Panc1 (cell line): Measurements from ENCODE around the gene SERPINF2. TPM values are rescaled to one million over a fixed set of nuclear protein-coding genes. Genes with fewer than 3 reads are reported as not detected.

Source experiments
- ATAC-seq: fragments of 200-7000 bp; cut with Tn5 transposase; 2 replicates; pipeline ENCODE4 v1.9.1; 2020; ENCODE audit warnings: mild to moderate bottlenecking, moderate library complexity
- BruUV-seq: library from RNA; stranded (reverse); fragments of 400-500 nt; replicated peaks from 2 replicates; lab custom pipeline; 2021; lab: Mats Ljungman, UMichigan
- CTCF ChIA-PET: fragments of 300-600 bp; sonication (Branson Sonifier 250); formaldehyde crosslinking; loops from one replicate; lab custom pipeline; 2022; ENCODE audit warnings: antibody characterized with exemption; lab: Charles Lee
- POLR2A ChIA-PET: fragments of 300-600 bp; sonication (Branson Sonifier 250); formaldehyde crosslinking; loops from one replicate; lab custom pipeline; 2022; ENCODE audit warnings: antibody characterized with exemption; lab: Charles Lee
- DNase-seq: peaks from one replicate; pipeline ENCODE4 v3.0.0-alpha.2; 2010; ENCODE audit warnings: low read depth, low spot score
- H3K27ac ChIP-seq: 2 replicates; pipeline ENCODE4 v1.5.1; 2011; ENCODE audit warnings: mild to moderate bottlenecking, low read length, inconsistent platforms
- H3K27me3 ChIP-seq: fragments of 200-500 bp; sonication (Bioruptor generic); 2 replicates; pipeline ENCODE4 v1.6.0; 2014; ENCODE audit warnings: low read length, inconsistent platforms; ENCODE audit not compliant: control insufficient read depth, insufficient read depth
- H3K36me3 ChIP-seq: fragments of 200-500 bp; sonication (Bioruptor generic); 2 replicates; pipeline ENCODE4 v1.5.1; 2014; ENCODE audit warnings: inconsistent platforms, mild to moderate bottlenecking, low read length, moderate library complexity; ENCODE audit not compliant: control insufficient read depth, insufficient read depth
- H3K4me1 ChIP-seq: 2 replicates; pipeline ENCODE4 v1.5.1; 2011; ENCODE audit warnings: inconsistent platforms, mild to moderate bottlenecking, low read length, moderate library complexity; ENCODE audit not compliant: control insufficient read depth, insufficient read depth
- H3K4me3 ChIP-seq, 2 experiments: 2 replicates each; pipeline ENCODE4 v1.5.1; 2011 to 2012; ENCODE audit warnings: low read depth in 2 of 2, low read length in 2 of 2, mild to moderate bottlenecking in 2 of 2, inconsistent platforms in 1 of 2, moderate library complexity in 1 of 2
- H3K9me3 ChIP-seq: fragments of 200-500 bp; sonication (Bioruptor generic); 2 replicates; pipeline ENCODE4 v1.5.1; 2014; ENCODE audit warnings: low read depth, mild to moderate bottlenecking, inconsistent platforms, low read length, moderate library complexity; ENCODE audit not compliant: control insufficient read depth, insufficient read depth
- POLR2AphosphoS5 ChIP-seq: IDR thresholded peaks from 2 replicates; pipeline ENCODE4 v1.6.1; 2012; ENCODE audit warnings: mild to moderate bottlenecking, low read depth, low read length, moderate library complexity
- SIN3A ChIP-seq: IDR thresholded peaks from 2 replicates; pipeline ENCODE4 v1.6.1; 2012; ENCODE audit warnings: low read depth, mild to moderate bottlenecking, low read length, moderate library complexity, borderline replicate concordance; ENCODE audit not compliant: insufficient read depth
- TCF7L2 ChIP-seq: IDR thresholded peaks from 2 replicates; pipeline ENCODE4 v1.6.1; 2011; ENCODE audit warnings: mild to moderate bottlenecking, low read depth, low read length, inconsistent platforms
- in situ Hi-C: cut with HindIII; loops from 2 replicates; pipeline ENCODE4 v1.10.0; 2016; ENCODE audit warnings: low sequenced_read_pairs, low pct_unique_long_range_greater_than_20kb
- intact Hi-C: fragments of 100-400 bp; cut with micrococcal nuclease; formaldehyde crosslinking; loops from one replicate; pipeline ENCODE4 v1.10.0; 2022; ENCODE audit not compliant: unreplicated experiment
- total RNA-seq: library from RNA; stranded (reverse); gene quantifications from one replicate; pipeline ENCODE4 v1.2.1, GENCODE V29; 2021; ENCODE audit not compliant: unreplicated experiment
- TF ChIP-seq, protein P1 (sequence below), 2 experiments: IDR thresholded peaks; 2 replicates each; pipeline ENCODE4 v1.6.1; 2011 to 2012; ENCODE audit warnings: low read depth in 2 of 2, control low read depth in 1 of 2, low read length in 1 of 2, mild to moderate bottlenecking in 1 of 2, moderate library complexity in 1 of 2; ENCODE audit not compliant: insufficient read depth in 1 of 2
- TF ChIP-seq, protein P2 (sequence below): fragments of 450-650 bp; IDR thresholded peaks from 2 replicates; pipeline ENCODE4 v1.5.1; 2017; ENCODE audit warnings: mild to moderate bottlenecking

Gene SERPINF2
- total RNA-seq, 1 experiment from 2014 or later, result 0.77 TPM

GRCh38 chr17:1744551-1745512, 2.2 kb downstream of the SERPINF2 start:
- Histone ChIP-seq H3K4me1 (no peaks in the 10 kb centered on the region), H3K36me3 (no peaks in the 10 kb centered on the region), H3K27ac (no peak overlapping the region), H3K27me3 (no peaks in the 10 kb centered on the region), H3K9me3 (no peaks in the 10 kb centered on the region), H3K4me3 (no peak overlapping the region)
- in situ Hi-C loops, result no loop called here
- no peak for ATAC-seq
- DNase-seq, result no peak
- ChIA-PET CTCF (no interaction called here), POLR2A (interaction anchor here (0.6 kb wide), 1 partner anchor 77 kb away, joined by 5 read pairs; no protein-coding TSS in a partner anchor)
- intact Hi-C loops, result no loop called here
- BruUV-seq, result no TSS peak
- TF ChIP-seq, protein P1, sequence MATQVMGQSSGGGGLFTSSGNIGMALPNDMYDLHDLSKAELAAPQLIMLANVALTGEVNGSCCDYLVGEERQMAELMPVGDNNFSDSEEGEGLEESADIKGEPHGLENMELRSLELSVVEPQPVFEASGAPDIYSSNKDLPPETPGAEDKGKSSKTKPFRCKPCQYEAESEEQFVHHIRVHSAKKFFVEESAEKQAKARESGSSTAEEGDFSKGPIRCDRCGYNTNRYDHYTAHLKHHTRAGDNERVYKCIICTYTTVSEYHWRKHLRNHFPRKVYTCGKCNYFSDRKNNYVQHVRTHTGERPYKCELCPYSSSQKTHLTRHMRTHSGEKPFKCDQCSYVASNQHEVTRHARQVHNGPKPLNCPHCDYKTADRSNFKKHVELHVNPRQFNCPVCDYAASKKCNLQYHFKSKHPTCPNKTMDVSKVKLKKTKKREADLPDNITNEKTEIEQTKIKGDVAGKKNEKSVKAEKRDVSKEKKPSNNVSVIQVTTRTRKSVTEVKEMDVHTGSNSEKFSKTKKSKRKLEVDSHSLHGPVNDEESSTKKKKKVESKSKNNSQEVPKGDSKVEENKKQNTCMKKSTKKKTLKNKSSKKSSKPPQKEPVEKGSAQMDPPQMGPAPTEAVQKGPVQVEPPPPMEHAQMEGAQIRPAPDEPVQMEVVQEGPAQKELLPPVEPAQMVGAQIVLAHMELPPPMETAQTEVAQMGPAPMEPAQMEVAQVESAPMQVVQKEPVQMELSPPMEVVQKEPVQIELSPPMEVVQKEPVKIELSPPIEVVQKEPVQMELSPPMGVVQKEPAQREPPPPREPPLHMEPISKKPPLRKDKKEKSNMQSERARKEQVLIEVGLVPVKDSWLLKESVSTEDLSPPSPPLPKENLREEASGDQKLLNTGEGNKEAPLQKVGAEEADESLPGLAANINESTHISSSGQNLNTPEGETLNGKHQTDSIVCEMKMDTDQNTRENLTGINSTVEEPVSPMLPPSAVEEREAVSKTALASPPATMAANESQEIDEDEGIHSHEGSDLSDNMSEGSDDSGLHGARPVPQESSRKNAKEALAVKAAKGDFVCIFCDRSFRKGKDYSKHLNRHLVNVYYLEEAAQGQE (IDR thresholded peaks at IDR 0.05; ENCODE audit: insufficient read depth in 1 of 2, low read depth in 2 of 2, low read length in 1 of 2), result no peak
- TF ChIP-seq TCF7L2, result no peak
- no peak for TF ChIP-seq POLR2AphosphoS5
- TF ChIP-seq, protein P2, sequence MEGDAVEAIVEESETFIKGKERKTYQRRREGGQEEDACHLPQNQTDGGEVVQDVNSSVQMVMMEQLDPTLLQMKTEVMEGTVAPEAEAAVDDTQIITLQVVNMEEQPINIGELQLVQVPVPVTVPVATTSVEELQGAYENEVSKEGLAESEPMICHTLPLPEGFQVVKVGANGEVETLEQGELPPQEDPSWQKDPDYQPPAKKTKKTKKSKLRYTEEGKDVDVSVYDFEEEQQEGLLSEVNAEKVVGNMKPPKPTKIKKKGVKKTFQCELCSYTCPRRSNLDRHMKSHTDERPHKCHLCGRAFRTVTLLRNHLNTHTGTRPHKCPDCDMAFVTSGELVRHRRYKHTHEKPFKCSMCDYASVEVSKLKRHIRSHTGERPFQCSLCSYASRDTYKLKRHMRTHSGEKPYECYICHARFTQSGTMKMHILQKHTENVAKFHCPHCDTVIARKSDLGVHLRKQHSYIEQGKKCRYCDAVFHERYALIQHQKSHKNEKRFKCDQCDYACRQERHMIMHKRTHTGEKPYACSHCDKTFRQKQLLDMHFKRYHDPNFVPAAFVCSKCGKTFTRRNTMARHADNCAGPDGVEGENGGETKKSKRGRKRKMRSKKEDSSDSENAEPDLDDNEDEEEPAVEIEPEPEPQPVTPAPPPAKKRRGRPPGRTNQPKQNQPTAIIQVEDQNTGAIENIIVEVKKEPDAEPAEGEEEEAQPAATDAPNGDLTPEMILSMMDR, result no peak
- no peak for TF ChIP-seq SIN3A

DNA sequence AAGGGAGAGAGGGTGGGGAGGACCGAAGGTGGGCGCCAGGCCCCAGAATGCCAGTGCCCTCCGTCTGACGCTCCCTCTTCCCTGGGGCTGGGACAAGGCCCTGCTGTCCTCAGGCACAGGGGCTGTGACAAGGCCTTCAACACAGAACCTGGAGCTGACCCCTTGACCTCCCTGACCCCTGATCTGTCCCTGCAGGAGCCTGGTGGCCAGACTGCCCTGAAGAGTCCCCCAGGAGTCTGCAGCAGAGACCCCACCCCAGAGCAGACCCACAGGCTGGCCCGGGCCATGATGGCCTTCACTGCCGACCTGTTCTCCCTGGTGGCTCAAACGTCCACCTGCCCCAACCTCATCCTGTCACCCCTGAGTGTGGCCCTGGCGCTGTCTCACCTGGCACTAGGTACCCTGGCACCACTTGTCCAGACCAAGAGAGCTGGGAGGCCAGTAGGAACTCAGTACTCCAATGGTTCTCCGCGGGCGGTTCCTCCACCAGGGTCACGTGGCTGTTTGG, 2.9 kb downstream of the SERPINF2 start:
- Histone ChIP-seq H3K27me3 (no peaks in the 10 kb centered on the region), H3K4me1 (no peaks in the 10 kb centered on the region), H3K27ac (no peak overlapping the region), H3K36me3 (no peaks in the 10 kb centered on the region), H3K9me3 (no peaks in the 10 kb centered on the region), H3K4me3 (no peak overlapping the region)
- POLR2A ChIA-PET, result interaction anchor here (0.6 kb wide), 1 partner anchor 76 kb away, joined by 5 read pairs; no protein-coding TSS in a partner anchor
- TF ChIP-seq, protein P1 (IDR thresholded peaks at IDR 0.05; ENCODE audit: insufficient read depth in 1 of 2, low read depth in 2 of 2, low read length in 1 of 2), result no peak
- TF ChIP-seq SIN3A (no peak), POLR2AphosphoS5 (no peak), TCF7L2 (no peak)
- TF ChIP-seq, protein P2, result no peak
- in situ Hi-C loops, result no loop called here
- intact Hi-C loops, result no loop called here
- DNase-seq, result no peak
- CTCF ChIA-PET, result no interaction called here
- no peak for ATAC-seq
- BruUV-seq, result no TSS peak
